HFF-Myc (cell line): ENCODE data around the gene ENTR1.

Experiments
- DNase-seq: peaks from one replicate; pipeline ENCODE4 v3.0.0-alpha.2; 2011; ENCODE audit warnings: low read depth; ENCODE audit errors: extremely low read depth
- H3K4me3 ChIP-seq: replicated peaks from 2 replicates; pipeline ENCODE4 v1.5.1; 2011; ENCODE audit warnings: low read depth, mild to moderate bottlenecking, control low read depth, low read length
- CTCF ChIP-seq: IDR thresholded peaks from 2 replicates; pipeline ENCODE4 v1.5.1; 2012; ENCODE audit warnings: mild to moderate bottlenecking, low read depth, low read length, control low read depth; ENCODE audit errors: missing control alignments

The ENTR1 gene

GRCh38 chr9:136371533-136371880, 38.9 kb downstream of the ENTR1 start:
- no peak for TF ChIP-seq CTCF
- DNase-seq = no peak
- H3K4me3 ChIP-seq = no peak overlapping the region

GRCh38 chr9:136370687-136371532, 39.5 kb downstream of the ENTR1 start:
- H3K4me3 ChIP-seq = no peak overlapping the region
- DNase-seq = no peak
- TF ChIP-seq CTCF = no peak

- H3K4me3 ChIP-seq = no peak overlapping the region
- no peak for DNase-seq
- no peak for TF ChIP-seq CTCF
These were observed 40.4 kb downstream of the ENTR1 start for GRCh38 chr9:136370037-136370436.

GRCh38 chr9:136368190-136368589, 42.2 kb downstream of the ENTR1 start:
- TF ChIP-seq CTCF = no peak
- no peak overlapping the region for H3K4me3 ChIP-seq
- no peak for DNase-seq

DNA sequence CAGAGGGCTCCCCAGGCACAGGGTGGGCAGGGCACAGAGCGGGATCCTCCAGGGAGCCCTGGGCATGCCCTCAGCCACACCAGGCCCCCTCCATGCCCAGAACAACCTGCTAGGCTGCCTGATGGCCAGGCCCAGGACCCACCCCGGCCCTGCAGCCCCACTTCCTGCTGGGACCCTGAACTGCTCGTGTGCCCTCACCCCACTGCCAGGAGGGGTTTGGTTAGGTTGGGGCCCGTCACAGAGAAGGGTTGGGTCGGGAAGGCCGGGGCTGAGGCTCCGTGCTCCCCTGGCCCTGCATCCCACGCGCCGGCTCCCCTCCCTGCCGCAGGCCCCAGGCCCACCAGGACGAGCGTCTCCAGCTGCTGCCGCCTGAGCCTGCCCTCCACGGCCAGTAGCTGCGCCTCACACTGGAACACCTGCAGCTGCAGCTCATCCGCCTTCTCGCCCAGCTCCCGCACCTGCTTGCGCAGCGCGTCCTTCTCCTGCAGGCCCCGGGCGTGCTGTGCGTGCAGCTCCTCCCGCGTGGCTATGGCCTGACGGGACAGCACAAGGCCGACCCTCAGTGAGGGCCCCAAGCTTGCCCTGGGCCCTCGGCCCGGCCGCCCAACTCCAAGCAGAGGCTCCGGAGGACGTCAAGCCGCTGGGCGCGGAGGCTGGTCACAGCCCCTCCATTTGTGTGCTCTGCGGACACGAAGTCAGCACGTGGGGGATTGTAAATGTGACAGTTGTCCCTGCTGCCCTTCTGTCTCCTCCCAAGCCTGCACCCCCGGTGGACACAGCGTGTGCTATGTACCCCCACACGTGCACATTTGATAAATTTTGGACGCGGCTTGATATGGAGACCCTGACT, 42.9 kb downstream of the ENTR1 start:
- DNase-seq = no peak
- H3K4me3 ChIP-seq = no peak overlapping the region
- no peak for TF ChIP-seq CTCF

DNA sequence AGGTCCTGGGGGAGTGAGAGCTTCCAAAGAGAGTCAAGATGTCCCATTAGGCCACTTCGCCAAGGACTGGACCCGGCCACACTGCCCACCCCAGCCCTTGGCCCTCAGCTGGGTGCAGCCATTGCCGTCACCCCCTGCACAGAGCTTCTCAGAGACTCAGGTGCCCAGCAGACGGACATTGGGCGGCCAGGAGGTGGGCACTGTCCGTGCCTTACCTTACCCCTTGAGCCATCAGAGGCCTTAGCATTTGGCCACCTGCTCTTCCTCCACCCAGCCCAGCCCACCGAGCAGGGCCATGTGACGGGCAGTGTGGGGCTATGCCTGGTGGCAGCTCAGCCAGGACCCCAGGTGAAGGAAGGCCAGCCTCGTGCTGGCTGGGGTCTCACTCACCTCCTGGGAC, 43.6 kb downstream of the ENTR1 start:
- no peak overlapping the region for H3K4me3 ChIP-seq
- TF ChIP-seq CTCF = no peak
- no peak for DNase-seq
